Ecto neural progenitor cell (in vitro differentiated cells): ENCODE data around the gene TRIM41.
A peak's percentile ranks its signal among the peaks of the same experiment; 100 is the strongest.
"Not testable (repeated sequence)": the region's sequence is repeated elsewhere in the genome, so short reads cannot be mapped to it uniquely, and the experiment has no call there.

Experiments
- DNase-seq: peaks from one replicate; pipeline ENCODE4 v3.0.0-alpha.2; 2018; ENCODE audit warnings: low spot score

TRIM41 gene

DNA sequence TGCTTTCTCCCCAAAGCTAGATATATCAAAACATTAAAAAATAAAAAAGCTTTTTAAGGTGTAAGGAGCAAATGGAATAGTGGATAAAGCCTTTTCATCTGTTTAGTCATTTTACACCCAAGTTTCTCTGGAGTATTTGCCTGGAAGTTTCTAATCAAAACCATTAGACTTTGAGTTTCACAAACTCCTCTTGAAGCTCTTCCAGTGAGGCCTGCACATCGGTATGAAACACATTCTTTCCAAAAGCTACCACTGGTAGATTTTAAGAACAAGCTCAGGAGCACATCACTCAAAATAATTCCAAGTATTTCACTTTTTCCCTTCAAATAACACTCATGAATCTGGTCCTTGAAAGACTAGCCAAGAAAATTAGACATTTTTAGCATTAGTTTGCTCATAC is 32.2 kb downstream of the TRIM41 start:
- DNase-seq: no peak

DNA sequence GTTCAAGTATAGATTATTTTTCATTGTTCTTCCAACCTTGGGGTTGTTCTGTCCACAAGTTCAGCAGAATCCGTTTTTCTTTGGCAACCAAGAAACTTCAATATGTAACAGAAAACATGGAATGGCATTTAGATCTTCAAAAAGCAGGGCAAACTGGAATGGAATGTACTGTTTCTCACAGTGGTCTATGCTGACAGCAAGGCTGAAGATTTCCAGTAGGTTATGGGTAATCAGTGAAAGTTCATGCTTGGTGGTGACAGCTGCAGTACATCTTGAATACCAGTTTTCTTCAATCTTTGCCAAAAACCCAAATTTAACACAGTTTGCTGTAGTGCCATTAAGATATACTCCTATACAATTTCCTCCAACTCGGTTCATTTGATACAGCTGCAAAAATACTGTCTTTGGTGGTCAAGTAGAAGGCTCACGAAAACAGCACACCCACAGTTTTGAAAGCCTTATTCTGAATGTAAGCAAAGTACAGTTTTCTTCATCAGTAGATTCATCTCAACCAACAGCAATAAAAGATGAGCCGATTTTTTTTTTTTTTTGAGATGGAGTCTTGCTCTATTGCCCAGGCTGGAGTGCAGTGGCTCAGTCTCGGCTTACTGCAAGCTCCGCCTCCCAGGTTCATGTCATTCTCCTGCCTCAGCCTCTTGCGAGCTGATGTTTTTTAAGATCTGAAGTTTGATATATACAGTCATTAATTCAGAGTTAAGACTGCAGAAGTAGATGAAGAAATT is 32.9 kb downstream of the TRIM41 start:
- no peak for DNase-seq

DNA sequence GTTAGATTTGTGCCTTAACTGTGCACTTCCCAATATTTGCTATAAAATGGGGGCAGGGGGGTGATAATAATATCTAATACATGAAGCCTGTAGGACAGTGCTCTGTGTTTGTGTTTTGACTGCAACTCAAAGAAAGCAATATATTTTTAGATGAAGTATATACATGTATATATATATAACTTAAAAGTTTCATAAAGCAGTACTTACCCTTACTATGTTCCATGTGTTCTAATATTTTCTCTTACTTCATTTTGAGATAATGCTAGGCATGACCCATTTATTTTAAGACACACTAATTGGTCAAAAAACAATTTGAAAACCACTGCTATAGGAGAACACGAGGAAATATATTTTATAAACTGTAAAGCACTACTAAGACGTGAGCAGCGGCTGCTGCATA is 35.5 kb downstream of the TRIM41 start:
- DNase-seq: no peak

DNA sequence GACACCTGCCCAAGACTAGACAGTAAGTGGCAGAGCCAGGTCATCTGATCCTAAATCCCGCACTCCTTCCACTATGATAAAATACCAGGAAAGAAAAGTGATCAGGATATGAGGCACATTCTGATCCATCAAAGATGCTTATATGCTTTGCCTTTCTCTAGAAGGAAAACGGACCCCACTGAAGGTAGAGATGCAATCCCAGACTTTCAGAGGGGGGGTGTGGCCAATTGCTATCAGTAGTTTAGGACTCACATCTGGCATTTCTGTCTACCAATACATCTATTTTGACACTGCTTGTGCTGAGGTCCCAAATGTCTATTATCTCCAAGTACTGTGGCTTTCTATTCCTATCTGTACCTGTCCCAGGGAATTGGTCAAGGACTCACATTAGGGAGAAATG is 36.2 kb downstream of the TRIM41 start:
- DNase-seq: no peak

DNA sequence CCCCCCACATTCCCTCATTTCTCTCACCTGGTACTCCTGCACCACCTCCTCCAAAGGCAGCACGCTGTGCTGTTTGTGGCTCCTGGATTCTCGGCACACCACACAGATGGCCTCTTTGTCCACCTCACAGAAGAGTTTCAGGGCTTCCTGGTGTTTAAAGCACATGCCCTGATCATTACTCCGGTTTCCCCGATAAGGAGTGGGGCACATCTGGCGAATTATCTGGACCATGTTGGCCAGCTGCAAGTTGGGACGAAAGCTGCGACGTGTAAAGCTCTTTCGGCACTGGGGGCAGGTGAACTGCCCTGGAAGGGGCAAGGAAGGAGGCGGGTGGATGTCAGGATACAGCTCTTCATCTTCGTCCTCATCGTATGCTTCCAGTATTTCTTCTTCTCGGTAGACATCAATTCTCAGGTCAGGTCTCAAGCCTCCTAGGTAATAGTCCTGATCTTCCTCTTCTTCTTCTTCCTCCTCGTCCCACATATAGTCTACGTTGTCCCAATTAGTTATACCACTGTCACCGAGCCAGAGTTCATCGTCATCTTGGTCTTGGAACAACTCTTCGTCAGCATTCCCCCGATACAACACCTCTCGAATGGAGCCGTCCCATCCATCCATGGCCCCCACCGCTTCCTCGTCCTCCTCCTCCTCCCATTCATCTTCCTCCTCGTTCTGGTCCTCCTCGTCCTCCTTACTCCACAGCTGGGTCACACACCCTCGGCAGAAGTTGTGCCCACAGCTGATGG is 37.1 kb downstream of the TRIM41 start:
- DNase-seq: no peak

DNA sequence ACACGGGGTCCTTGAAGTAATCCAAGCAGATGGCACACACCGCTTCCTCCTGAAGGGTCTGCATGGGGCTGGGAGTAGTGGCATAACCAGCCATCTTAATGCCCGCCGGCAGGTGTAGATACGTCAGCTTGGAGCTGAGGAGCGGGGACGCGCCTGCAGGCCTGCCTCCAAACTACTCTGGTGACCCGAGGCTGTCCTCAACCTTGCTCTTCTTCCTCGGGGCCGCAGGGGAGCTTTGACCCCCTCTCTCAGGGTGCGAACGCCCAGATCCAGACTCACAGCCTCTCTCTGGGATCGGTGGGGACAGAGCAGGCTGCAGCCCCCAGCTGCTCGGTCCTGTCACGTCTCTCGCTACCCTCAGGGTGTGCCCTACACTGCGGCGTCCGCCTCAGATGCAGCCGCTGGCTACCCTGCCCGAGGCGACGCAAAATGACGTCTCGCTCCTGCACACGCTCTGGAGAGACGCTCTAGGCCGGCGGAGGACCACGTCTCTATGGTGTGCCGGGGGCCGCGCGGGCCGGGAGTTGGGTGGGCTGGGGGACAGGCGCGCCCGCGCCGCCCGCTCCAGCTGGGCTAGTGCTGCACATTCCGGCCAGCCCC is 37.7 kb downstream of the TRIM41 start, which contains the start of gene TRIM52:
Gene TRIM52 (minus strand): TSS at position 424 of the 600 bp plus-strand sequence. CDS start 330 bp downstream, at position 94.
- DNase-seq: peak; percentile 94

DNA sequence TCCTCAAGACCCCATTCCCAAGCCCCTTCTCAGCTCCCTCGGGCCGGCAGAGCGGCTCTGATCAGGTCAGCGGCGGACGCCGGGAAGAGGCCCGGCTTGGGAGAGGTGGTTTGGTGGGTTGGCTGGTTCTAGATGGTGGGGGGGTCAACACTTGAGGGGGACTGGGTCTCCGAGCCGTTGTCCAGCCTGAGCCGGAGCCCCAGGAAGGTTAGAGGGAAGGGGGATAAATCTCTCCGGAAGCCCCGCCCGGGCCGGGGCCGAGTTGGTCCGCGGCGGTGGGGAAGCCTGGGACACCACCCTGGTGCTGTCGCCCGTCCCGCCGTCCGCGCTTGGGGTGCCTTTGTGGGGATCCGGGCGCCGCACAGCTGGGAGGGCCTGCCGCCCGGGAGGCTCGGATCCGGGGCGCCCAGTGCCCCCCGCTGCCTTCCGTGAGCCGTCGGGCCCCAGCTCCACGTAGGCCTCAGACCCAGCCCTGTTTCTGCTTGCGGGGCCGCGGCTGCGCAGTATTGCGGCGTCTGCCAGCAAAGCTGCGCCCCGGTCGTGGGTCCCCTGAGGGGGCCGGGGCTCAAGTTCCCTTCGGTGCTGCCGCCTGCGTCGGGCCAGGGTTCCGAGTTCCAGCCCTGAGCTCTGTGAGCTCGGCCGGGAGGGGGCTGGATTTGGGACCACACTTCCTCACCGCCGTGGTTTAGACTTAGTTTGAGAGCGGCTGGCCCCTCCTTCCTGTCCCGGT is 38.4 kb downstream of the TRIM41 start:
- DNase-seq: peak; percentile 77

DNA sequence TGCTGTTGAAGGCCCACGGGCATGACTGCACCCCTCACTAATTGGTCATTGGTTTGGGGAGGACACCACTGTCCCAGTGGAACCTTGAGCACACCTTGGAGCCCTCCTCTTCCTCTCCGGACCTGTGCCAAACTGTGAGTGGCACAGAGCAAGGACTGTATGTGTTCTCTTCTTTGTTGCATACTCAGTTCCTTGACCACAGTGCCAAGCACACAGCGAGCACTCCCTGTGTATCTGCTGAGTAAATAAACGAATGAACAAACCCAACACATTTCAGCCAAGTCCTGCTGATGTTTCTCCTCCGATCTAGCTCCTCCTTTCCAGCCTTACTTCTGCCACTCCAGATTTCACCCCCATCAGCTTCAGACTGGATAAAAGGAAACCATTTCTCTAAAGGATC is 40.6 kb downstream of the TRIM41 start:
- DNase-seq: no peak

DNA sequence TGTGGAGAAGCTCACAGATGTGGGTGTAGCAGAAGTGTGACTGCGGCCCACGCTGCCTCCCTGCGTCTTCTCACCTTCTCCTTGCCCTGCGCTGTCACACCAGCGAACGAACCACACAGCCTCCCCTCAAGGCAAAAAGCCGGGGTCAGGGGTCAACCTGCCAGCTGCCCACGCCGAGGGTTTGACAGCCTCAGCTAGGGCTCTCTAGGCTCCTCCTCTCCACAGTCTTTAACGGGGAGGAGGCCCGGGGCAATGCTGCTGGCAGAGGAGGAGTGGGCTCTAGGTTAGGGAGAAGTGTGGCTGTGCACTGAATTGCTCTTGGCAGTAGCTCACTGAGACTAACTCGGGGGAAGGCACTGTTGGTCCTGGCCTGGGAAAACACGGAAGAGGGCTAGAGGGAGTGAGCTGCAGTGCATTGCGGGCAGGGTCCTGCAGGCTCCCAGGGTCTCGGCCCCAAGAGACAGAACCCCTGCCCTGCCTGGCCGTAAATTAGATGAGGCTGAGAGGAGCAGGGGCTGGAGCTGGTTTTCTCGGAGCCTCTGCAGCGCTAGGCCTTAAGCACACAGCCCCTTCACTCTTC is 42.1 kb downstream of the TRIM41 start:
- DNase-seq: peak; percentile 77

DNA sequence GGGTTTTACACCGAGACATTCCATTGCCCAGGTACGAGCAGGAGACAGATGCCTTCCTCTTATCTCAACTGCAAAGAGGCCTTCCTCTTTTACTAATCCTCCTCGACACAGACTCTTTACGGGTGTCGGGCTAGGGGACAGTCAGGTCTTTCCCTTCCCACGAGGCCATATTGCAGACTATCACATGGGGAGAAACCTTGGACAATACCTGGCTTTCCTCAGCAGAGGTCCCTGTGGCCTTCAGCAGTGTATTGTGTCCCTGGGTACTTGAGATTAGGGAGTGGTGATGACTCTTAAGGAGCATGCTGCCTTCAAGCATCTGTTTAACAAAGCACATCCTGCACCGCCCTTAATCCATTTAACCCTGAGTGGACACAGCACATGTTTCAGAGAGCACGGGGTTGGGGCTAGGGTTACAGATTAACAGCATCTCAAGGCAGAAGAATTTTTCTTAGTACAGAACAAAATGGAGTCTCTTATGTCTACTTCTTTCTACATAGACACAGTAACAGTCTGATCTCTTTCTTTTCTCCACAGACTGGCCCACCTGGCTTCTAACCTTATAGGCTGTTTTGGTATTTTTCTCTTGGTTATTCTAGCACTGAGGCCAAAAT is 44.3 kb downstream of the TRIM41 start:
- DNase-seq: not testable (repeated sequence)

DNA sequence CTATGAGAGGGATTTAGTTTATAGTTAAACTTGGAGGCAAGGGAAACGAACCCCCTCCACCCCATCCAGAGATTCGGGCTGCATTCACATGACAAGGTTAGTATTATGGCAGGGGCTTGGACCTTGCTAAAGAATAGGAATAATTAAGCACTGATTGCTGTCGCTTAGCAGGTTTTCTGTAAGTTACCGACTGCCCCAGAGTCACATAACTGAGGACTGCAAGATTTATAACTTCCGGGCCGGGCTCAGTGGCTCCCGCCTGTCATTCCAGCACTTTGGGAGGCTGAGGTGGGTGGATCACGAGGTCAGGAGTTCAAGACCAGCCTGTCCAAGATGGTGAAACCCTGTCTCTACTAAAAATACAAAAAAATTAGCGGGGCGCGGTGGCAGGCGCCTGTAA is 44.8 kb downstream of the TRIM41 start:
- not testable (repeated sequence) for DNase-seq

DNA sequence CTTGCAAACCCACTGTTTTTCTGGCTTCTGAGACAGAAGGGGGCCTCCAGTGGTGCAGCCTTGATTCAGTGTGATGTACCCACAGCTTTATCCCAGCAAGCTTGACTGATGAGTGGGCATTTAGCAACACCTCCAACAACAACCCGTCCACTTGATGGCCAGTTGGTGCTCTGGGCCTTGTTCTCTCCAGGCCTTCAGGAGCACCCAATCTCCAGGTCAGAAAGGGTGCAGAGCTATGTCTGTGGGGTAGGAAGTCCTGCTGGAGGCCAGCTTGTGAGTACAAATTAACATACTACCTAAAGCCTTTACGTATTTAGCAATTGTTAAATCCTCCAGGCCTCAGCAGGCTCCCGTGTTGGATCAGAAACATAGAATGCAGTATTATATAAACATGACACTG is 48.0 kb downstream of the TRIM41 start:
- DNase-seq: no peak

DNA sequence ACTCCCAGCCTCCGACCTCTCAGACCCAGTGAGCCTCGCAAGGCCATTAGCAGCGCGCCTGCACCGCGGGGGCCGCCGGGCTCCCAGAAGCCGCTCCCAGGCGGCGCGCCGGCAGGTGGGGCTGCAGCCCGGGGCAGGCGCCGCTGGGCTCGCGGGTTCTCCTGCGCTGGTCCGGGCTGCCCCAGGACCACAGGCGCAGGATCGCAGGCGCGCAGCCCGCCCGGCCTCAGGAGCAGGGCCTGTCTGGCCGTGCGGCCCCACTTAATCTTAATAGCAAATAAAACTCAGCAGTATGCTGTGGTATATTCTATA is 50.3 kb downstream of the TRIM41 start:
- peak; percentile 70 for DNase-seq

DNA sequence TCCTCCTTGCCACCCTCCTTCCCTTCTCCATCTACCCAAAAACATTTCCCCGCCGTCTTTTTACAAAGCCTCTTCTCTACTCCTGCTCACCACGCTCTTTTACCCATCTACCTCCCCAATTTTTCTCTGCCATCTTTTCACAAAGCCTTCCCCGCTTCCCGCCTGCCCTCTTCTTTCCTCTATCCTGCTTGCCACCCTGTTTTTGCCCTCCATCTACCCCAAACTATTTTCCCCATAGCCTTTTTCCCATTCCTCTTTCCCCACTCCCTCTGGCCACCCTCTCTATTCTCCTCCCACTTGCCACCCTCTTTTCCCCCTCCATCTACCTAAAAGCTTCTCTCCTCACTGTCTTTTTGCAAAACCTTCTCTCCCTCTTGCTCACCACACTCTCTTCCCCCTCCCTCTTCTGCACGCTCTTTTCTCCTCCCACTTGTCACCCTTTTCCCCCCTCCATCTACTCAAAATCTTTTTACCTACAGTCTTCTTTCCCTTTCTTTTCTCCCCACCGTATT is 57.2 kb downstream of the TRIM41 start:
- DNase-seq: no peak

DNA sequence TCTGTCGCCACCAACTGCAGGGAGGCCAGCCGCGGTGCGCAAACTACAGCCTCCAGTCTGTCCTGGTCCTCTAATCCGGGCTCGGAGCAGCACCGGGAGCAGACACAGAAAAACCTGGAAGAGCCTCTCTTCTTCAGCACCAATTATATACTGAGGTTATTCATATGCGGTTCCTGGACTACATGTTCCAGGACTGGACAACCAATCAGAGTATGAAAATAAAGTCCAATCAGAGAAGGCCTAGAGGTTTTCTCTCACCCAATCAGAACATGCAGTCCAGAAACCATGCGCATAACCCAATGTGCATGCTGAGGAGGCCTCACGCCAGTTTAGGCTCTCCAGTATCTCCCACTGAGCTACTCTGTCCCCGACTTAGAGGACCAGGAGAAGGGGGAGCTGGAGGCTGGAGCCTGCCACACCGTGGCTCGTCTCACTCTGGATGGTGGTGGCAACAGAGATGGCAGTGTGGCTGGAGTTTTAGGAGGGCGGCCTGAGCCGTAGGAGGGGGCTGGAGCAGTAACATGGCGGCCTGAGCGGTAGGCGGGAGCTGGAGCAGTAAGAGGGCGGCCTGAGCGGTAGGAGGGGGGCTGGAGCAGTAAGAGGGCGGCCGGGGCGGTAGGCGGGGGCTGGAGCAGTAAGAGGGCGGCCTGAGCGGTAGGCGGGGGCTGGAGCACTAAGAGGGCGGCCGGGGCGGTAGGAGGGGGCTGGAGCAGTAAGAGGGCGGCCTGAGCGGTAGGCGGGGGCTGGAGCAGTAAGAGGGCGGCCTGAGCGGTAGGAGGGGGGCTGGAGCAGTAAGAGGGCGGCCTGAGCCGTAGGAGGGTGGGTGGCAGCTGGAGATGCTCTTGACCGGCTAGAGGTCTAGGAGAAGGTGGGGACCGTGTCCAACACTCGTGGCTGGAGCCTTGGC is 58.2 kb downstream of the TRIM41 start:
- peak; percentile 93 for DNase-seq

DNA sequence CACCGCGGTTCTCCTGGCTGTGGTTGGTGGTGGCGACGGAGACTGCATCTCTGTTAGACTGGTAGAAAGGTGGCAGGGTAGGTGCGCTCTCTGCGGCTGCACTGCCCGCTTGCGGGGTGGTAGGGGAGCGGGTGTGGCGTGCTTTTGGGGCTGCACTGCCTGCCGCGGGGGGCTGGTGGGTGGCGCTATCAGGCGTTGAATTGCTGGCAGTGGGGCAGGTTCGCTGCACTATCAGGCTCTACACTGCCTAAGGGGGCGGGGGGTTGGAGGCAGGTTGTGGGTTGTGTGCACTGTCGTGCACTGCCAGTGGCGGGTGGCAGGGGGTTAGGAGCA is 58.9 kb downstream of the TRIM41 start:
- DNase-seq: no peak

DNA sequence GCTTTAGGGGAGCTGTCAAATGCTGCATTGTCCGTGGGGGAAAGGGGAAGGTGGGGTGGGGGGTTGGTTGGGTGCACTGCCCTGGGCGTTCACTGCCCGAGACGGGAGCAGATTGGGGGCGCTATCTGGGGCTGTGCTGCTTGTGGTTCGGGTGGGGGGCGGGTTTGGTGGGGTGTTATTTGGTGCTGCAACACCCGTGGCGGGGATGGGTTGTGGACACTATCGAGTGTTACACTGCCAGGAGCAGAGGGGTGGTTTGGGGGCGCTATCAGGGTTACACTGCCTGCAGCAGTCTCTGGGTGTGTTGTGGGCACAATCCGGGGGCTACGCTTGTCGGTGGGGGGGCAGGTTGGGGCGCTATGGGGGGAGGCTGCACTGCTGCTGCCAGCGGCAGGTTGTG is 59.3 kb downstream of the TRIM41 start:
- not testable (repeated sequence) for DNase-seq

DNA sequence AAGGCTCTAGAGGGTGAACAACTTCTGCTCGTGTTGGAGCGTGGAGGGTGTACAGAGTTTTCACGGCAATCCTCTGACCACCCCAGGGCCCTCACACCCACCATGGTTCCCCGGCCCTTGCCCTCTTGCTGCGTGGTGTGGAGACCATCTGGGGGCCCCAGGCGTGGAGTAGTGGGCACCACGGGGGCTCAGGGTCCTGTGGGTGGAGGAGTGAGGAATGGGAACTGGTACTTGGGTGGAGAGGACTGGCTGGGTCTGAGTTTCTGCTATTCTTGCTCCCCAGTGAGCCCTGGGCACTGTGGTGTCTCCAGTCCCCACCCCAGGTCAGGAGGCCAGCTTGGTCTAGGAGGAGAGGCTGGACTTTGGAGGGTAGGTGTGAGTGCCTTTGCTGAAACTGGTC is 59.8 kb downstream of the TRIM41 start:
- no peak for DNase-seq

DNA sequence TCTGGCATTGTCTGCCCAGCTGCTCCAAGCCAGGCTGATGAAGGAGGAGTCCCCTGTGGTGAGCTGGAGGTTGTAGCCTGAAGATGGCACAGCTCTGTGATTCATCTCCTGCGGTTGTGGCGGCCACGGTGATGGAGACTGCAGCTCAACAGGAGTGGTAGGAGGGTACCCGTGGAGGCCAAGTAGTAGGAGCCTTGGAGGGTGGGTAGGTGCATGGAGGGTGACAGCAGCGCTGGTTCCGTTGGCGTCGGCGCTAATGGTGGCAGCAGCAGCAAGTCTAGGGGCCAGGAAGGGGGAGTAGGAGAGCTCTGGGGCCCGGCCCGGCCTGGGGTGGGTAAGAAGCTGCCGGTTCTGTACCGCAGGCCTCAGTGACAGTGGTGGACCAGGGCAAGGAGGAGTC is 60.3 kb downstream of the TRIM41 start:
- no peak for DNase-seq
